Ovary (tissue), 9 donors: ENCODE results near the gene CNGA4. TPM values are rescaled to one million over a fixed set of nuclear protein-coding genes. Genes with fewer than 3 reads are reported as not detected.

Source experiments
- DNase-seq, 5 donors: peaks; one replicate each; pipeline ENCODE4 v3.0.0-alpha.2; 2019 to 2020
- H3K27ac ChIP-seq, 2 donors: fragments of 200-600 bp; one replicate each; pipeline versions ENCODE4 v1.5.1 to v1.8.0; 2019 to 2022
- H3K27me3 ChIP-seq: fragments of 200-600 bp; one replicate; pipeline ENCODE4 v1.8.0; 2022
- H3K36me3 ChIP-seq: fragments of 200-600 bp; sonication (generic); one replicate; pipeline ENCODE4 v1.5.1; 2019
- H3K4me1 ChIP-seq: one replicate; pipeline ENCODE4 v1.8.1; 2013; ENCODE audit warnings: mild to moderate bottlenecking, moderate library complexity; ENCODE audit not compliant: insufficient read depth
- H3K4me3 ChIP-seq: fragments of 200-600 bp; sonication (generic); one replicate; pipeline ENCODE4 v1.5.1; 2017
- H3K9me3 ChIP-seq, 2 donors: fragments of 200-600 bp in 1 of 2; sonication (generic) in 1 of 2; one replicate each; pipeline versions ENCODE4 v1.5.1 to v1.8.1; 2013 to 2019; ENCODE audit warnings: mild to moderate bottlenecking in 1 of 2, moderate library complexity in 1 of 2
- CTCF ChIP-seq, 3 donors: fragments of 450-650 bp in 2 of 3; fragments of 200-600 bp in 1 of 3; IDR thresholded peaks; one replicate each; pipeline versions ENCODE4 v1.5.1 to v1.8.0; 2016 to 2022; ENCODE audit warnings: antibody characterized with exemption in 3 of 3, mild to moderate bottlenecking in 1 of 3
- EP300 ChIP-seq: sonication (generic); formaldehyde crosslinking; IDR thresholded peaks from one replicate; pipeline ENCODE4 v1.6.1; 2017; ENCODE audit warnings: antibody characterized with exemption
- POLR2A ChIP-seq: fragments of 450-650 bp; IDR thresholded peaks from one replicate; pipeline ENCODE4 v1.6.1; 2017; ENCODE audit warnings: antibody characterized with exemption, mild to moderate bottlenecking, moderate library complexity
- WGBS, 3 donors: extraction: QIAGEN DNeasy Blood & Tissue Kit in 1 of 3; methylation state at CpG; one replicate each; pipeline versions ENCODE4 v1.1.5 to v1.1.7; 2013 to 2017; 5-methylcytosine and 5-hydroxymethylcytosine counted together
- intact Hi-C, 4 donors: fragments of 100-400 bp; cut with DNase I; formaldehyde crosslinking; loops; one replicate each; pipeline versions ENCODE4 v1.11.0 to v1.15.1; 2022 to 2023
- polyA plus RNA-seq, 2 donors: library from polyadenylated mRNA; stranded (reverse); fragments of 200-250 nt in 1 of 2; fragments of 350-450 nt in 1 of 2; fragmentation: Illumina TruSeq in 1 of 2; extraction: RNeasy Lipid Tissue Mini Kit (QIAGEN cat#74804) in 1 of 2; gene quantifications; one replicate each; pipeline ENCODE4 v1.2.3, GENCODE V29; 2013 to 2014
- total RNA-seq, 7 donors: library from RNA; depleted of rRNA in 2 of 7; stranded (reverse); fragments of >200 nt in 2 of 7; fragmentation: NEBNext Ultra II Directional in 3 of 7; extraction: Animal tissue kit (Norgen Biotek cat#: 25700) in 3 of 7; gene quantifications; one replicate each; pipeline versions ENCODE4 v1.1.0 to v1.2.4, GENCODE V29; 2016 to 2023
- donor health status: DM: no; HTN: no; CAD: no; lungs with moderate emphysema.
- donor health status: DM: no; HTN: no; CAD: no.
- donor health status: Bipolar disorder and iron deficiency.
- donor health status: DM: yes; HTN: yes; CAD: no.
- donor health status: DM: no; HTN: no; CAD: no.
- donor health status: DM: yes; HTN: yes; CAD: no.

The CNGA4 gene
- total and polyA plus RNA-seq, 9 donors: 0.10 to 2.9 (median 0.38) TPM

- Histone ChIP-seq H3K27ac (no peak overlapping the region), H3K9me3 (no peaks in the 10 kb centered on the region), H3K4me1 (no peaks in the 10 kb centered on the region), H3K27me3 (no peaks in the 10 kb centered on the region), H3K4me3 (no peak overlapping the region), H3K36me3 (no peaks in the 10 kb centered on the region)
- no peak for TF ChIP-seq EP300
- TF ChIP-seq POLR2A: no peak
- no peak for TF ChIP-seq CTCF (IDR thresholded peaks at IDR 0.05)
- intact Hi-C loops: no loop called here
- DNase-seq: no peak
- 90 to 93% (median 91%) methylated on average over 3 of the region's 3 CpGs for WGBS, 3 donors
Measured at GRCh38 chr11:6284250-6284649, 45.4 kb downstream of the CNGA4 start.

- intact Hi-C loops: no loop called here
- WGBS, 3 donors: 67 to 83% (median 76%) methylated on average over 4 of the region's 4 CpGs
- TF ChIP-seq EP300 (no peak), POLR2A (no peak), CTCF (IDR thresholded peaks at IDR 0.05) (no peak)
- Histone ChIP-seq H3K27me3 (no peaks in the 10 kb centered on the region), H3K36me3 (no peaks in the 10 kb centered on the region), H3K4me3 (no peak overlapping the region), H3K27ac (no peak overlapping the region), H3K9me3 (no peaks in the 10 kb centered on the region), H3K4me1 (no peaks in the 10 kb centered on the region)
- no peak for DNase-seq
Measured at GRCh38 chr11:6285019-6285418, 46.1 kb downstream of the CNGA4 start.

Other genes starting within 250 kb of the CNGA4 start
- under 1 TPM in 2 of 7 donors, not detected in 5; 0.07 to 0.10 TPM for gene OR56A4, start 232.1 kb upstream of the CNGA4 start, total RNA-seq
- not detected for gene OR56A4, start 232.1 kb upstream of the CNGA4 start, polyA plus RNA-seq
- under 1 TPM in 1 of 7 donors, not detected in 6; 0.02 TPM for gene OR56A1, start 208.3 kb upstream of the CNGA4 start, total RNA-seq
- gene OR56A1, start 208.3 kb upstream of the CNGA4 start, polyA plus RNA-seq: not detected
- not detected for gene OR56B4, start 131.4 kb upstream of the CNGA4 start, total RNA-seq
- gene OR56B4, start 131.4 kb upstream of the CNGA4 start, polyA plus RNA-seq: not detected
- not detected for gene OR52B2, start 68.8 kb upstream of the CNGA4 start, total RNA-seq
- gene OR52B2, start 68.8 kb upstream of the CNGA4 start, polyA plus RNA-seq: not detected
- not detected for gene OR52W1, start 39.9 kb upstream of the CNGA4 start, total RNA-seq
- gene OR52W1, start 39.9 kb upstream of the CNGA4 start, polyA plus RNA-seq: not detected
- not detected for gene C11orf42, start 33.5 kb upstream of the CNGA4 start, total RNA-seq
- gene C11orf42, start 33.5 kb upstream of the CNGA4 start, polyA plus RNA-seq: not detected
- 10 to 100 TPM; 26.9 to 59.1 (median 35.7) TPM for gene FHIP1B, start 4.5 kb upstream of the CNGA4 start, total RNA-seq
- 10 to 100 TPM; 15.9 to 43.8 TPM for gene FHIP1B, start 4.5 kb upstream of the CNGA4 start, polyA plus RNA-seq
- gene CCKBR, start 20.7 kb downstream of the CNGA4 start, total RNA-seq: 1 to 10 TPM in 1 of 7 donors, under 1 TPM in 2, not detected in 4; 0.42 to 4.3 (median 0.80) TPM
- gene CCKBR, start 20.7 kb downstream of the CNGA4 start, polyA plus RNA-seq: 1 to 10 TPM in 1 of 2 donors, under 1 TPM in 1; 0.35 to 8.1 TPM
- 100 to 1,000 TPM in 1 of 7 donors, 10 to 100 TPM in 6; 43.3 to 119 (median 70.3) TPM for gene CAVIN3, start 81.4 kb downstream of the CNGA4 start, total RNA-seq
- 10 to 100 TPM; 36.7 to 61.2 TPM for gene CAVIN3, start 81.4 kb downstream of the CNGA4 start, polyA plus RNA-seq
- 10 to 100 TPM; 12.9 to 35.4 (median 30.7) TPM for gene SMPD1, start 151.4 kb downstream of the CNGA4 start, total RNA-seq
- 10 to 100 TPM; 16.8 to 50.5 TPM for gene SMPD1, start 151.4 kb downstream of the CNGA4 start, polyA plus RNA-seq
- 10 to 100 TPM; 50.1 to 90.9 (median 60.4) TPM for gene APBB1, start 180.0 kb downstream of the CNGA4 start, total RNA-seq
- 10 to 100 TPM; 34.1 to 57.7 TPM for gene APBB1, start 180.0 kb downstream of the CNGA4 start, polyA plus RNA-seq
- 1 to 10 TPM in 5 of 7 donors, under 1 TPM in 2; 0.46 to 4.1 (median 2.4) TPM for gene HPX, start 201.9 kb downstream of the CNGA4 start, total RNA-seq
- gene HPX, start 201.9 kb downstream of the CNGA4 start, polyA plus RNA-seq: 1 to 10 TPM in 1 of 2 donors, under 1 TPM in 1; 0.48 to 1.1 TPM
- gene TRIM3, start 234.9 kb downstream of the CNGA4 start, total RNA-seq: 10 to 100 TPM in 6 of 7 donors, 1 to 10 TPM in 1; 9.7 to 27.4 (median 19.7) TPM
- 10 to 100 TPM; 13.6 to 14.7 TPM for gene TRIM3, start 234.9 kb downstream of the CNGA4 start, polyA plus RNA-seq
- 10 to 100 TPM; 43.6 to 70.4 (median 49.5) TPM for gene ARFIP2, start 242.2 kb downstream of the CNGA4 start, total RNA-seq
- gene ARFIP2, start 242.2 kb downstream of the CNGA4 start, polyA plus RNA-seq: 10 to 100 TPM; 35.8 to 37.8 TPM
- 10 to 100 TPM; 21.8 to 64.7 (median 38.4) TPM for gene TIMM10B, start 242.4 kb downstream of the CNGA4 start, total RNA-seq
- 10 to 100 TPM; 19.4 to 52.1 TPM for gene TIMM10B, start 242.4 kb downstream of the CNGA4 start, polyA plus RNA-seq